Measurements from ENCODE around the gene HACL1. TPM values are rescaled to one million over a fixed set of nuclear protein-coding genes. Genes with fewer than 3 reads are reported as not detected.

The HACL1 gene
- total and polyA plus RNA-seq, 10 of the 15 experiments (the other 5 are each of a cell fraction or from before 2014, with no cell fraction given), result 19.4 to 48.7 (median 30.1) TPM

DNA sequence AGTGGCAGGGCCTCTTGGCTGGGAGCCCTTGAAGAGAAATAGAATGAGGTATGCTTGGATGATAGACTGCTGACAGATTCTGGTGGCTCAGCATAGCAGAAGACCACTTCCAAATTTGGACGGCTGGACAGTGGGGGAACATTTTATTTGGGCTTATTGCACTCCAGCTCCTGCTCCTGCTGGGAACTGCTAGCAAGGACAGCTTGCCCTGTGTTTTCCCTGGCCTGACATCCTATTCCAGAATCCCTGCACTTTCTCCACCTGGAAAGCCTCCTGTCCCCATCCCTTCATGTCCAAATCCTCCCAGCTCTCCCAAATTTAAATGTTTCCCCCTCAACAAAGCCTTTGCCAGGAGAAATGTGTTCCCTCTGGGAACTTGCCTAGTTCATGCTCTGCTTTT, 70.0 kb downstream of the HACL1 start (continued):
- TF ChIP-seq, protein P1, sequence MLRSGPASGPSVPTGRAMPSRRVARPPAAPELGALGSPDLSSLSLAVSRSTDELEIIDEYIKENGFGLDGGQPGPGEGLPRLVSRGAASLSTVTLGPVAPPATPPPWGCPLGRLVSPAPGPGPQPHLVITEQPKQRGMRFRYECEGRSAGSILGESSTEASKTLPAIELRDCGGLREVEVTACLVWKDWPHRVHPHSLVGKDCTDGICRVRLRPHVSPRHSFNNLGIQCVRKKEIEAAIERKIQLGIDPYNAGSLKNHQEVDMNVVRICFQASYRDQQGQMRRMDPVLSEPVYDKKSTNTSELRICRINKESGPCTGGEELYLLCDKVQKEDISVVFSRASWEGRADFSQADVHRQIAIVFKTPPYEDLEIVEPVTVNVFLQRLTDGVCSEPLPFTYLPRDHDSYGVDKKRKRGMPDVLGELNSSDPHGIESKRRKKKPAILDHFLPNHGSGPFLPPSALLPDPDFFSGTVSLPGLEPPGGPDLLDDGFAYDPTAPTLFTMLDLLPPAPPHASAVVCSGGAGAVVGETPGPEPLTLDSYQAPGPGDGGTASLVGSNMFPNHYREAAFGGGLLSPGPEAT (IDR thresholded peaks at IDR 0.05; ENCODE audit: low read depth), result no peak
- no peak for TF ChIP-seq CBFB (IDR thresholded peaks at IDR 0.05; ENCODE audit: low read depth)
- TF ChIP-seq MTA2 (IDR thresholded peaks at IDR 0.05; ENCODE audit: low read depth), result no peak
- TF ChIP-seq RBBP5 (conservative IDR thresholded peaks at IDR 0.05), result no peak
- no peak for TF ChIP-seq SRF (IDR thresholded peaks at IDR 0.05; ENCODE audit: low read depth in 2 of 2, low read length in 2 of 2)

DNA sequence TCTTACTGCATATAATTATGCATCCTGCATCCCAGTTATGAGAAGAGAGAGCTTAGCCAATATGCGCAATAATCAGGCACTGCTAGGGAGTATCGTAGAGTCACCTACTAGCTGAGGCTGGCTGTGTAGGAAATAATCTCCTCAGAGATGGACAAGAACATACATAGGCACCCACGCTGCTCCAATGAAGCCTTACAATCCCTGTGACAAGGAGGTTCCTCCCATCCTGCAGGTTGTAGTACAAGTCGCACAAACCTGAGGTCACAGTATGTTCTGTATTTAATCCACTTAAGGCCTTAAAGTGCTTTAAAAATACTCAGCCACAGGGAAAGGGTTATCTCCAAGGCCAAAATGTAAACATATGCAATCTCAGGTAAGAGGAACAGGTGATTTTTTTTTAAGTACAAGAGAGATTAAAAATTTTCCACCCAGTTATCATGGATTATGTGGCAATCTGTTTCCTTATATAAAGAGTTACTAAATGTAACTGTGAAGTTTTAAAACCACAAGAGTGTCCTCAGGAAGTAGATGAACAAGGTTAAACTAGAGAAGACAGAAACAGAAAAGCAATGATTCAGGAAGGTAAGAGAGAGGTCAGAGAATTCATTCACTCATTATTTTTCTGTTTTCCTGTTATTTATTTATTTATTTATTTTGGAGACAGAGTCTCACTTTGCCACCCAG, 72.4 kb downstream of the HACL1 start:
- in situ Hi-C loops (cut with MboI) (no loop called here), intact Hi-C loops (cut with micrococcal nuclease; ENCODE audit: unreplicated experiment) (no loop called here)
- Histone ChIP-seq H3K9me3 (replicated peaks; ENCODE audit: control insufficient read depth, insufficient read depth, low read length) (no peaks in the 10 kb centered on the region), H3K27ac (ENCODE audit: control insufficient read depth, insufficient read depth) (no peak overlapping the region), H3K4me1 (ENCODE audit: control insufficient read depth, insufficient read depth, low read length) (no peaks in the 10 kb centered on the region), H4K20me1 (ENCODE audit: control insufficient read depth, insufficient read depth) (no peaks in the 10 kb centered on the region), H3K79me2 (ENCODE audit: control insufficient read depth, insufficient read depth, low read length) (no peaks in the 10 kb centered on the region), H3K4me2 (ENCODE audit: control insufficient read depth, insufficient read depth) (no peak overlapping the region), H3K4me3 (no peak overlapping the region), H3K36me3 (ENCODE audit: control insufficient read depth in 2 of 2, insufficient read depth in 2 of 2, low read length in 1 of 2) (no peaks in the 10 kb centered on the region), H3K9ac (ENCODE audit: control insufficient read depth, insufficient read depth, low read length) (no peak overlapping the region), H3K27me3 (replicated peaks in 1 of 2; ENCODE audit: control insufficient read depth in 2 of 2, insufficient read depth in 2 of 2, low read length in 1 of 2) (no peaks in the 10 kb centered on the region), H2AFZ (ENCODE audit: control insufficient read depth, low read depth, low read length) (no peak overlapping the region)
- ChIA-PET CTCF (interaction anchor here (0.6 to 5.4 kb wide), 6 partner anchors 9 to 615 kb away, joined by 3 to 72 read pairs (median 3); no protein-coding TSS in a partner anchor), POLR2A (interaction anchor here (0.5 kb wide), 1 partner anchor 125 kb away, joined by 3 read pairs; no protein-coding TSS in a partner anchor), RAD21 (ENCODE audit: unreplicated experiment) (interaction anchor here (3.1 kb wide), 1 partner anchor 28 kb away, joined by 49 read pairs; no protein-coding TSS in a partner anchor), SMC1A (ENCODE audit: uncharacterized antibody, unreplicated experiment) (interaction anchor here (1.0 to 4.7 kb wide), 3 partner anchors 14 to 28 kb away, joined by 3 to 58 read pairs (median 4); no protein-coding TSS in a partner anchor)
- WGBS (ENCODE audit: insufficient coverage, insufficient replicate concordance, low lambda C conversion rate, missing lambda C conversion rate), result 74% methylated on average over 4 of the region's 4 CpGs
- BruUV-seq (replicated peaks), result no TSS peak
- ATAC-seq, result no peak
- FAIRE-seq, result no peak
- DNase-seq (ENCODE audit: low read depth, low spot score), result no peak
- TF ChIP-seq, protein P2, sequence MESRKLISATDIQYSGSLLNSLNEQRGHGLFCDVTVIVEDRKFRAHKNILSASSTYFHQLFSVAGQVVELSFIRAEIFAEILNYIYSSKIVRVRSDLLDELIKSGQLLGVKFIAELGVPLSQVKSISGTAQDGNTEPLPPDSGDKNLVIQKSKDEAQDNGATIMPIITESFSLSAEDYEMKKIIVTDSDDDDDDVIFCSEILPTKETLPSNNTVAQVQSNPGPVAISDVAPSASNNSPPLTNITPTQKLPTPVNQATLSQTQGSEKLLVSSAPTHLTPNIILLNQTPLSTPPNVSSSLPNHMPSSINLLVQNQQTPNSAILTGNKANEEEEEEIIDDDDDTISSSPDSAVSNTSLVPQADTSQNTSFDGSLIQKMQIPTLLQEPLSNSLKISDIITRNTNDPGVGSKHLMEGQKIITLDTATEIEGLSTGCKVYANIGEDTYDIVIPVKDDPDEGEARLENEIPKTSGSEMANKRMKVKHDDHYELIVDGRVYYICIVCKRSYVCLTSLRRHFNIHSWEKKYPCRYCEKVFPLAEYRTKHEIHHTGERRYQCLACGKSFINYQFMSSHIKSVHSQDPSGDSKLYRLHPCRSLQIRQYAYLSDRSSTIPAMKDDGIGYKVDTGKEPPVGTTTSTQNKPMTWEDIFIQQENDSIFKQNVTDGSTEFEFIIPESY (IDR thresholded peaks at IDR 0.05), result no peak
- no peak for TF ChIP-seq NR2C1 (IDR thresholded peaks at IDR 0.05)
- TF ChIP-seq IRF4 (IDR thresholded peaks at IDR 0.05; ENCODE audit: low read depth, low read length), result no peak
- TF ChIP-seq CREB1 (IDR thresholded peaks at IDR 0.05; ENCODE audit: low read depth), result no peak
- no peak for TF ChIP-seq EGR1 (IDR thresholded peaks at IDR 0.05; ENCODE audit: borderline replicate concordance in 1 of 2, low read depth in 2 of 2, low read length in 2 of 2)
- TF ChIP-seq, protein P3, sequence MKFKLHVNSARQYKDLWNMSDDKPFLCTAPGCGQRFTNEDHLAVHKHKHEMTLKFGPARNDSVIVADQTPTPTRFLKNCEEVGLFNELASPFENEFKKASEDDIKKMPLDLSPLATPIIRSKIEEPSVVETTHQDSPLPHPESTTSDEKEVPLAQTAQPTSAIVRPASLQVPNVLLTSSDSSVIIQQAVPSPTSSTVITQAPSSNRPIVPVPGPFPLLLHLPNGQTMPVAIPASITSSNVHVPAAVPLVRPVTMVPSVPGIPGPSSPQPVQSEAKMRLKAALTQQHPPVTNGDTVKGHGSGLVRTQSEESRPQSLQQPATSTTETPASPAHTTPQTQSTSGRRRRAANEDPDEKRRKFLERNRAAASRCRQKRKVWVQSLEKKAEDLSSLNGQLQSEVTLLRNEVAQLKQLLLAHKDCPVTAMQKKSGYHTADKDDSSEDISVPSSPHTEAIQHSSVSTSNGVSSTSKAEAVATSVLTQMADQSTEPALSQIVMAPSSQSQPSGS (IDR thresholded peaks at IDR 0.05; ENCODE audit: low read length), result no peak
- TF ChIP-seq, protein P4, sequence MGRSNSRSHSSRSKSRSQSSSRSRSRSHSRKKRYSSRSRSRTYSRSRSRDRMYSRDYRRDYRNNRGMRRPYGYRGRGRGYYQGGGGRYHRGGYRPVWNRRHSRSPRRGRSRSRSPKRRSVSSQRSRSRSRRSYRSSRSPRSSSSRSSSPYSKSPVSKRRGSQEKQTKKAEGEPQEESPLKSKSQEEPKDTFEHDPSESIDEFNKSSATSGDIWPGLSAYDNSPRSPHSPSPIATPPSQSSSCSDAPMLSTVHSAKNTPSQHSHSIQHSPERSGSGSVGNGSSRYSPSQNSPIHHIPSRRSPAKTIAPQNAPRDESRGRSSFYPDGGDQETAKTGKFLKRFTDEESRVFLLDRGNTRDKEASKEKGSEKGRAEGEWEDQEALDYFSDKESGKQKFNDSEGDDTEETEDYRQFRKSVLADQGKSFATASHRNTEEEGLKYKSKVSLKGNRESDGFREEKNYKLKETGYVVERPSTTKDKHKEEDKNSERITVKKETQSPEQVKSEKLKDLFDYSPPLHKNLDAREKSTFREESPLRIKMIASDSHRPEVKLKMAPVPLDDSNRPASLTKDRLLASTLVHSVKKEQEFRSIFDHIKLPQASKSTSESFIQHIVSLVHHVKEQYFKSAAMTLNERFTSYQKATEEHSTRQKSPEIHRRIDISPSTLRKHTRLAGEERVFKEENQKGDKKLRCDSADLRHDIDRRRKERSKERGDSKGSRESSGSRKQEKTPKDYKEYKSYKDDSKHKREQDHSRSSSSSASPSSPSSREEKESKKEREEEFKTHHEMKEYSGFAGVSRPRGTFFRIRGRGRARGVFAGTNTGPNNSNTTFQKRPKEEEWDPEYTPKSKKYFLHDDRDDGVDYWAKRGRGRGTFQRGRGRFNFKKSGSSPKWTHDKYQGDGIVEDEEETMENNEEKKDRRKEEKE (IDR thresholded peaks at IDR 0.05), result no peak
- TF ChIP-seq MTA3 (IDR thresholded peaks at IDR 0.05; ENCODE audit: borderline replicate concordance, low read length), result no peak
- no peak for TF ChIP-seq BRCA1 (IDR thresholded peaks at IDR 0.05; ENCODE audit: low read depth, low read length)
- TF ChIP-seq PAX5 (IDR thresholded peaks at IDR 0.05; ENCODE audit: borderline replicate concordance, low read depth, low read length), result no peak

Data from GM12878 (cell line).